Measurements from ENCODE around the gene MAP3K9.

GRCh38 chr14:70706177-70706576, 103.1 kb downstream of the MAP3K9 start:
- TF ChIP-seq, protein P1, sequence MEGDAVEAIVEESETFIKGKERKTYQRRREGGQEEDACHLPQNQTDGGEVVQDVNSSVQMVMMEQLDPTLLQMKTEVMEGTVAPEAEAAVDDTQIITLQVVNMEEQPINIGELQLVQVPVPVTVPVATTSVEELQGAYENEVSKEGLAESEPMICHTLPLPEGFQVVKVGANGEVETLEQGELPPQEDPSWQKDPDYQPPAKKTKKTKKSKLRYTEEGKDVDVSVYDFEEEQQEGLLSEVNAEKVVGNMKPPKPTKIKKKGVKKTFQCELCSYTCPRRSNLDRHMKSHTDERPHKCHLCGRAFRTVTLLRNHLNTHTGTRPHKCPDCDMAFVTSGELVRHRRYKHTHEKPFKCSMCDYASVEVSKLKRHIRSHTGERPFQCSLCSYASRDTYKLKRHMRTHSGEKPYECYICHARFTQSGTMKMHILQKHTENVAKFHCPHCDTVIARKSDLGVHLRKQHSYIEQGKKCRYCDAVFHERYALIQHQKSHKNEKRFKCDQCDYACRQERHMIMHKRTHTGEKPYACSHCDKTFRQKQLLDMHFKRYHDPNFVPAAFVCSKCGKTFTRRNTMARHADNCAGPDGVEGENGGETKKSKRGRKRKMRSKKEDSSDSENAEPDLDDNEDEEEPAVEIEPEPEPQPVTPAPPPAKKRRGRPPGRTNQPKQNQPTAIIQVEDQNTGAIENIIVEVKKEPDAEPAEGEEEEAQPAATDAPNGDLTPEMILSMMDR (IDR thresholded peaks at IDR 0.05; ENCODE audit: poor library complexity, severe bottlenecking), result no peak
- no peak for TF ChIP-seq EZH2 (IDR thresholded peaks at IDR 0.05; ENCODE audit: borderline replicate concordance, insufficient read depth, low read length, poor library complexity, severe bottlenecking)

Measured in neural cell (in vitro differentiated cells).